Measurements from ENCODE around the gene SEPHS2.

SEPHS2 gene

DNA sequence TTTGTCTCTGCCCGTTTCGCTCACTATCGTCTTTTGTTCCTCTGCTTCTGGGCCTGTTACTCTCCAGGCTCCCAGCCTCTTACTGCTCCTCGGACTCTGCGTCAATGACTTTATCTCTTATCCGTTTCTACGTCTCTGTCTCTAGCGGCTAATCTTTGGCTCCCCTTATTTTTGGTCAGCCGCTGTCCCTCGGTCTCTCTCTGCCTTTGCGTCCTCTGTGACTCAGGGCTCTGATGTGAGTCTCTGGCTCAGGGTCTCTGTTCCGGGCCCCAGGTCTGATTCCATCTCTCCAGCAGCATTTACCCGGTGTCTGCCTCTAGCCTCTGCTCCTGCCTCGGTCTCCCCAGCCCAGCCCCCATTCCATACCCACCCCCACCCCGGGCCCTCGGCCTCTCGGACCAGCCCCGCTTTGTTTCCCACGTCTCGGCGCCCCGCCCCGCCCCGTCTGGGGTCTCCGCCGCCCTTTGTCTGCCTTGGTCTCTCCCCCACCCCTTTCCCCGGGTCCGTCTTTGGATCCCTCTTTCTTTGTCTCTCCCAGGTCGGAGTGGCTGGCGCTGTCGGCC, 51.0 kb downstream of the SEPHS2 start:
- Histone ChIP-seq H3K9me3 (no peaks in the 10 kb centered on the region), H3K36me3 (peaks cover 25% of the 10 kb centered on the region), H3K27me3 (no peaks in the 10 kb centered on the region), H3K4me1 (peaks cover 61% of the 10 kb centered on the region), H3K4me2 (peak overlapping the region; percentile 94), H3K27ac (peak overlapping the region; percentile 87), H3K9ac (peak overlapping the region; percentile 90), H3K4me3 (peak overlapping the region; percentile 99), H4K20me1 (peaks cover 25% of the 10 kb centered on the region)
- TF ChIP-seq Cebpa-rat (IDR thresholded peaks at IDR 0.05) = no peak
